ENCODE measurements around the gene ADORA1.

DNA sequence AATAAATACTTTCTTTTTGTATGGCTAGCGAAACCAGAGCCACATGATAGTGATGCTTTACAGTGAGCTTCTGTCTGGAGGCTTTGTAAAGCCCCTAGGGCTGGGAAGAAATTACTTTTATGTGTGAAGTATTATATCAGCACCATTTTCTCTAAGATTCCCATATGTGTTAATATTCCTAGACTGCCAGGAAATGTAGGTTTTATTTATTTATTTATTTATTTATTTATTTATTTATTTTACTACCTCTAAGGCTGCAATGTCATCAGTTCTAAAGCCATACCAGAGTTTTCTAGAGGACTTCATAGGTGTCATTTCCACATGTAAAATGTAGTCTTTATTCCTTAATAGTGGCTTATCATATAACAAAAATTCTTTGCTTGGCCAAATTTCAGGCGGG lies 63.4 kb downstream of the ADORA1 start:
- TF ChIP-seq, protein P1, sequence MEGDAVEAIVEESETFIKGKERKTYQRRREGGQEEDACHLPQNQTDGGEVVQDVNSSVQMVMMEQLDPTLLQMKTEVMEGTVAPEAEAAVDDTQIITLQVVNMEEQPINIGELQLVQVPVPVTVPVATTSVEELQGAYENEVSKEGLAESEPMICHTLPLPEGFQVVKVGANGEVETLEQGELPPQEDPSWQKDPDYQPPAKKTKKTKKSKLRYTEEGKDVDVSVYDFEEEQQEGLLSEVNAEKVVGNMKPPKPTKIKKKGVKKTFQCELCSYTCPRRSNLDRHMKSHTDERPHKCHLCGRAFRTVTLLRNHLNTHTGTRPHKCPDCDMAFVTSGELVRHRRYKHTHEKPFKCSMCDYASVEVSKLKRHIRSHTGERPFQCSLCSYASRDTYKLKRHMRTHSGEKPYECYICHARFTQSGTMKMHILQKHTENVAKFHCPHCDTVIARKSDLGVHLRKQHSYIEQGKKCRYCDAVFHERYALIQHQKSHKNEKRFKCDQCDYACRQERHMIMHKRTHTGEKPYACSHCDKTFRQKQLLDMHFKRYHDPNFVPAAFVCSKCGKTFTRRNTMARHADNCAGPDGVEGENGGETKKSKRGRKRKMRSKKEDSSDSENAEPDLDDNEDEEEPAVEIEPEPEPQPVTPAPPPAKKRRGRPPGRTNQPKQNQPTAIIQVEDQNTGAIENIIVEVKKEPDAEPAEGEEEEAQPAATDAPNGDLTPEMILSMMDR (IDR thresholded peaks at IDR 0.05; ENCODE audit: low read length), result no peak
- TF ChIP-seq EZH2 (optimal IDR thresholded peaks at IDR 0.05; ENCODE audit: low read depth, low read length), result no peak

All from MM.1S (cell line).